SH-SY5Y (cell line): ENCODE results near the gene SLC6A9.

Experiments used
- GATA2 ChIP-seq: IDR thresholded peaks from 2 replicates; pipeline ENCODE4 v1.6.1; 2011; ENCODE audit warnings: mild to moderate bottlenecking, low read depth, low read length
- GATA3 ChIP-seq: IDR thresholded peaks from 2 replicates; pipeline ENCODE4 v1.6.1; 2011; ENCODE audit warnings: low read depth, mild to moderate bottlenecking, low read length, moderate library complexity

DNA sequence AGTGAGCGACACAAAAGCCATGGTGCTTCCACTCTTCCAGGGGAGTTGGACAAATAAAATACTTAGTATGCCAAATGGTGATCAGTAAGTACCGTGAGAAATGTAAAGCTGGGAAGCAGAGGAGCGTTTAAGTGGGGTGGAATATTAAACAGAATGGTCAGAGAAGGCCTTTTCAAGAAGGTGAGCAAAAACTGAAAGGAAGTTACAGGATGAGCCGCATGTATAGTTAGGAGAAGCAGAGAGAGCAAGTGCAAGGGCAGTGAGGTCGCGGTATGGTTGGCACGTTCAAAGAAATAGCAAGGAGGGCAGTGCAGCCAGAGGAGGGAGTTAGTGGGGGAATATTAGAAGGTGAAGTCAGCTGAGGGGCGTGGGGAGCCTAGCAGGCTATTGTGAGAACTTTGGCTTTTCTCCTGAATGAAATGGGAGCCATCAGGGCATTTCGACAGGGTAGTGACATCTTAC is 57.2 kb downstream of the SLC6A9 start:
- TF ChIP-seq GATA2 (no peak), GATA3 (no peak)
